MCF 10A (cell line): ENCODE data around the gene LDAH. TPM values are rescaled to one million over a fixed set of nuclear protein-coding genes. Genes with fewer than 3 reads are reported as not detected.

Source experiments
- BruUV-seq: library from RNA; stranded (reverse); fragments of 400-500 nt; replicated peaks from 2 replicates; lab custom pipeline; 2021; lab: Mats Ljungman, UMichigan
- CTCF ChIA-PET: fragments of 300-600 bp; sonication (Branson Sonifier 250); formaldehyde crosslinking; extraction: SDS; loops from one replicate; lab custom pipeline; 2021; ENCODE audit warnings: antibody characterized with exemption, inconsistent platforms; lab: Yijun Ruan, JAX
- POLR2A ChIA-PET: fragments of 300-600, 350-650 bp; sonication (Branson Sonifier 250); formaldehyde crosslinking; extraction: SDS; loops from one replicate; lab custom pipeline; 2020; ENCODE audit warnings: antibody characterized with exemption, inconsistent platforms; lab: Yijun Ruan, JAX
- DNase-seq: peaks from one replicate; pipeline ENCODE4 v3.0.0-alpha.2; 2018; ENCODE audit not compliant: unreplicated experiment
- H3K27ac Mint-ChIP-seq: one replicate; pipeline ENCODE4 v1.8.0; 2022; ENCODE audit warnings: mild to moderate bottlenecking, low read depth, mixed read lengths; ENCODE audit not compliant: unreplicated experiment
- H3K27me3 Mint-ChIP-seq: one replicate; pipeline ENCODE4 v1.8.0; 2022; ENCODE audit warnings: mixed read lengths; ENCODE audit not compliant: insufficient read depth, unreplicated experiment
- H3K36me3 Mint-ChIP-seq: one replicate; pipeline ENCODE4 v1.8.0; 2022; ENCODE audit warnings: mild to moderate bottlenecking, moderate library complexity, mixed read lengths; ENCODE audit not compliant: insufficient read depth, unreplicated experiment
- H3K4me1 Mint-ChIP-seq: one replicate; pipeline ENCODE4 v1.8.0; 2022; ENCODE audit warnings: mixed read lengths; ENCODE audit not compliant: insufficient read depth, unreplicated experiment
- H3K4me3 Mint-ChIP-seq: one replicate; pipeline ENCODE4 v1.8.0; 2022; ENCODE audit warnings: mild to moderate bottlenecking, moderate library complexity, mixed read lengths; ENCODE audit not compliant: unreplicated experiment
- H3K9me3 Mint-ChIP-seq: one replicate; pipeline ENCODE4 v1.8.0; 2022; ENCODE audit warnings: mixed read lengths; ENCODE audit not compliant: unreplicated experiment
- intact Hi-C: fragments of 100-400 bp; cut with micrococcal nuclease; formaldehyde crosslinking; loops from 2 replicates; pipeline ENCODE4 v1.14.1; 2022
- total RNA-seq: library from RNA; stranded (reverse); gene quantifications from 2 replicates; pipeline ENCODE4 v1.2.3, GENCODE V29; 2022
- TF ChIP-seq, protein P1 (sequence below): fragments of 200-600 bp; IDR thresholded peaks from one replicate; pipeline ENCODE4 v1.8.0; 2022; ENCODE audit warnings: antibody characterized with exemption, mild to moderate bottlenecking; ENCODE audit not compliant: unreplicated experiment

The LDAH gene
- total RNA-seq, 1 experiment from 2014 or later = 17.0 TPM

DNA sequence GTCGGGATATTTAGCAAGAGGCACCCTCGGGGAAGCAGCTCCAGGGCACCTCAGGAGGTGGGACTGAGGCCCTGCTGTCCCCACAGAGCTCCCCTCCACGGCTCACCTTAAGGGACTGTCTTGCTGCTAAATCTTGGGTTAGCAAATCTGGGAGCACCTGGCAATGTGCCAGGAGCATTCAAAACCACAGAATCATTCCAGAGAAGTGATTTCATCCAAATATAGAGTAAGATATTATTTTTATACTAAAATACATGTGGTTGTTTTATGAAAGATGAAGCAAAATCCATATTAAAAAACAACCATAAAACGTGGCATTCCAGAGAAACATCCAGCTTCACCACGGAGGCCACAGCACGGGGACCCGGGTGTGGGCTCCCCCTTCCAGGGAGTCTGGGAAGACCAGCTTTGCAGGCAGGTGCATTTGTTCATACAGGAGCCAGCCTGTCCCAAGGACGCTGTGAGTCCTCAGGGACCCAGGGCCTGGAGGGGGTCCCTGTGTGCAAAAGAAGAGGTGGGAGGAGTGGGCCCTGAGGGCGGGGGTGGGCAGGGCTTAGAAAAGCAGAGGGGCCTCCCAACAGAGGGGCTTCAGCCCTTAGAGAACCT, 188.3 kb downstream of the LDAH start:
- Mint-ChIP-seq H3K4me1 (peaks cover 13% of the 10 kb centered on the region), H3K27me3 (no peaks in the 10 kb centered on the region), H3K9me3 (no peaks in the 10 kb centered on the region), H3K36me3 (peaks cover 18% of the 10 kb centered on the region), H3K27ac (no peak overlapping the region), H3K4me3 (no peak overlapping the region)
- TF ChIP-seq, protein P1, sequence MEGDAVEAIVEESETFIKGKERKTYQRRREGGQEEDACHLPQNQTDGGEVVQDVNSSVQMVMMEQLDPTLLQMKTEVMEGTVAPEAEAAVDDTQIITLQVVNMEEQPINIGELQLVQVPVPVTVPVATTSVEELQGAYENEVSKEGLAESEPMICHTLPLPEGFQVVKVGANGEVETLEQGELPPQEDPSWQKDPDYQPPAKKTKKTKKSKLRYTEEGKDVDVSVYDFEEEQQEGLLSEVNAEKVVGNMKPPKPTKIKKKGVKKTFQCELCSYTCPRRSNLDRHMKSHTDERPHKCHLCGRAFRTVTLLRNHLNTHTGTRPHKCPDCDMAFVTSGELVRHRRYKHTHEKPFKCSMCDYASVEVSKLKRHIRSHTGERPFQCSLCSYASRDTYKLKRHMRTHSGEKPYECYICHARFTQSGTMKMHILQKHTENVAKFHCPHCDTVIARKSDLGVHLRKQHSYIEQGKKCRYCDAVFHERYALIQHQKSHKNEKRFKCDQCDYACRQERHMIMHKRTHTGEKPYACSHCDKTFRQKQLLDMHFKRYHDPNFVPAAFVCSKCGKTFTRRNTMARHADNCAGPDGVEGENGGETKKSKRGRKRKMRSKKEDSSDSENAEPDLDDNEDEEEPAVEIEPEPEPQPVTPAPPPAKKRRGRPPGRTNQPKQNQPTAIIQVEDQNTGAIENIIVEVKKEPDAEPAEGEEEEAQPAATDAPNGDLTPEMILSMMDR = no peak
- POLR2A ChIA-PET = interaction anchor here (0.7 to 4.2 kb wide), 15 partner anchors 16 to 309 kb away, joined by 3 to 22 read pairs (median 3); partner anchors contain the start of genes HS1BP3 and RHOB
- BruUV-seq = no TSS peak
- CTCF ChIA-PET = interaction anchor here (0.6 to 7.0 kb wide), 49 partner anchors 9 to 308 kb away, joined by 3 to 121 read pairs (median 4); partner anchors contain the start of genes HS1BP3 and RHOB
- DNase-seq = peak; percentile 76
- intact Hi-C loops = loop anchor here (1.0 to 5.0 kb wide), 4 partner anchors 16 to 182 kb away; no protein-coding TSS in a partner anchor

Other genes with a start within 250 kb of the LDAH start
- 10.0 and 25.1 TPM in 2 replicates for gene HS1BP3, start 172.0 kb downstream of the LDAH start, total RNA-seq
- not detected in 2 replicates for gene GDF7, start 156.0 kb downstream of the LDAH start, total RNA-seq
- gene APOB, start 221.0 kb upstream of the LDAH start, total RNA-seq = 0.05 TPM in 1 of 2 replicates, not detected in the other